Measurements from ENCODE around the gene MEGF6. TPM values are rescaled to one million over a fixed set of nuclear protein-coding genes. Genes with fewer than 3 reads are reported as not detected.
A peak's percentile ranks its signal among the peaks of the same experiment; 100 is the strongest.

Gene MEGF6
- total RNA-seq, 3 donors from 2014 or later = 19.3 to 32.1 (median 24.2) TPM

GRCh38 chr1:3529099-3529729, 82.1 kb downstream of the MEGF6 start:
- peak; percentile 62 to 79 for DNase-seq (ENCODE audit: low spot score in 2 of 2)
- Histone ChIP-seq H3K27ac (peak overlapping the region; percentile 17 to 92), H3K27me3 (no peaks in the 10 kb centered on the region), H3K36me3 (no peaks in the 10 kb centered on the region), H3K4me1 (peaks cover 15 to 16% of the 10 kb centered on the region in 2 donors), H3K9me3 (no peaks in the 10 kb centered on the region), H3K4me3 (peak overlapping the region; percentile 64 to 95 (median 77))
- TF ChIP-seq CTCF (IDR thresholded peaks at IDR 0.05) = no peak
- TF ChIP-seq POLR2A (IDR thresholded peaks at IDR 0.05) = no peak
- no peak for TF ChIP-seq POLR2AphosphoS5 (IDR thresholded peaks at IDR 0.05)
- intact Hi-C loops (cut with DNase I; ENCODE audit: low total_unique reads) = no loop called here

- Histone ChIP-seq H3K9me3 (no peaks in the 10 kb centered on the region), H3K27me3 (no peaks in the 10 kb centered on the region), H3K4me1 (peaks cover 15 to 16% of the 10 kb centered on the region in 2 donors), H3K4me3 (no peak overlapping the region), H3K27ac (no peak overlapping the region), H3K36me3 (no peaks in the 10 kb centered on the region)
- intact Hi-C loops (cut with DNase I; ENCODE audit: low total_unique reads) = no loop called here
- no peak for DNase-seq (ENCODE audit: low spot score in 2 of 2)
- TF ChIP-seq POLR2AphosphoS5 (IDR thresholded peaks at IDR 0.05) = no peak
- TF ChIP-seq POLR2A (IDR thresholded peaks at IDR 0.05) = no peak
- TF ChIP-seq CTCF (IDR thresholded peaks at IDR 0.05) = no peak
These were observed 83.5 kb downstream of the MEGF6 start for GRCh38 chr1:3527774-3528173.

- DNase-seq (ENCODE audit: low spot score in 2 of 2) = no peak
- Histone ChIP-seq H3K27ac (no peak overlapping the region), H3K9me3 (no peaks in the 10 kb centered on the region), H3K4me3 (no peak overlapping the region), H3K27me3 (no peaks in the 10 kb centered on the region), H3K36me3 (no peaks in the 10 kb centered on the region), H3K4me1 (peaks cover 15 to 16% of the 10 kb centered on the region in 2 donors)
- intact Hi-C loops (cut with DNase I; ENCODE audit: low total_unique reads) = no loop called here
- no peak for TF ChIP-seq POLR2A (IDR thresholded peaks at IDR 0.05)
- no peak for TF ChIP-seq POLR2AphosphoS5 (IDR thresholded peaks at IDR 0.05)
- TF ChIP-seq CTCF (IDR thresholded peaks at IDR 0.05) = no peak
These were observed 85.5 kb downstream of the MEGF6 start for GRCh38 chr1:3525551-3526482.

GRCh38 chr1:3524556-3525203, 86.6 kb downstream of the MEGF6 start:
- no peak overlapping the region for H3K4me3 ChIP-seq
- no peak overlapping the region for H3K27ac ChIP-seq
- H3K27me3 ChIP-seq = no peaks in the 10 kb centered on the region
- peaks cover 8% of the 10 kb centered on the region in 2 donors for H3K4me1 ChIP-seq
- intact Hi-C loops (cut with DNase I; ENCODE audit: low total_unique reads) = no loop called here
- H3K36me3 ChIP-seq = no peaks in the 10 kb centered on the region
- no peaks in the 10 kb centered on the region for H3K9me3 ChIP-seq
- no peak for DNase-seq (ENCODE audit: low spot score in 2 of 2)
- no peak for TF ChIP-seq POLR2A (IDR thresholded peaks at IDR 0.05)
- TF ChIP-seq CTCF (IDR thresholded peaks at IDR 0.05) = no peak
- no peak for TF ChIP-seq POLR2AphosphoS5 (IDR thresholded peaks at IDR 0.05)
